B cell (primary cell): ENCODE data around the gene CDC42EP2. TPM values are rescaled to one million over a fixed set of nuclear protein-coding genes. Genes with fewer than 3 reads are reported as not detected.

Experiments
- ATAC-seq: fragments of 200-7000 bp; cut with Tn5 transposase; one replicate; pipeline ENCODE4 v1.10.0; 2021; ENCODE audit warnings: low read depth, mild to moderate bottlenecking, moderate number of reproducible peaks, moderate library complexity
- CTCF ChIA-PET: fragments of 350-600 bp; sonication (Branson Sonifier 250); formaldehyde crosslinking; loops from one replicate; lab custom pipeline; 2021; ENCODE audit warnings: antibody characterized with exemption, inconsistent platforms; lab: Charles Lee
- POLR2A ChIA-PET: fragments of 350-600 bp; sonication (Branson Sonifier 250); formaldehyde crosslinking; loops from one replicate; lab custom pipeline; 2021; ENCODE audit warnings: antibody characterized with exemption; lab: Charles Lee
- DNase-seq: peaks from one replicate; pipeline ENCODE4 v3.0.0; 2013
- H2AFZ ChIP-seq: 2 replicates; pipeline ENCODE4 v1.6.1; 2012; ENCODE audit warnings: mild to moderate bottlenecking, low read depth, low read length; ENCODE audit not compliant: insufficient read depth, poor library complexity, severe bottlenecking
- H3K27ac ChIP-seq, 2 donors: 1 replicate in 1 of 2; 2 replicates in 1 of 2; pipeline ENCODE4 v1.5.1; 2012 to 2013; ENCODE audit warnings: low read length in 2 of 2, mild to moderate bottlenecking in 2 of 2, moderate library complexity in 1 of 2
- H3K27me3 ChIP-seq, 4 experiments: fragments of 200-600 bp in 1 of 4; sonication (generic) in 1 of 4; replicated peaks in 1 of 4; 1 replicate in 2 of 4; 2 replicates in 2 of 4; pipeline versions ENCODE4 v1.6.1 to v1.7.0; 2013 to 2016; ENCODE audit warnings: low read length in 3 of 4, mild to moderate bottlenecking in 2 of 4, mixed read lengths in 1 of 4, moderate library complexity in 1 of 4; ENCODE audit not compliant: insufficient read depth in 4 of 4, control insufficient read depth in 3 of 4; ENCODE audit errors: control extremely low read depth in 1 of 4
- H3K36me3 ChIP-seq, 2 experiments: replicated peaks in 1 of 2; 1 replicate in 1 of 2; 2 replicates in 1 of 2; pipeline versions ENCODE4 v1.6.1 to v1.7.1; 2013; ENCODE audit warnings: low read length in 1 of 2; ENCODE audit not compliant: insufficient read depth in 2 of 2, control insufficient read depth in 1 of 2; ENCODE audit errors: control extremely low read depth in 1 of 2, extremely low read depth in 1 of 2
- H3K4me1 ChIP-seq, 2 donors: fragments of 200-600 bp in 1 of 2; sonication (generic) in 1 of 2; 1 replicate in 1 of 2; 2 replicates in 1 of 2; pipeline versions ENCODE4 v1.5.1 to v1.6.1; 2013 to 2017; ENCODE audit warnings: low read length in 2 of 2; ENCODE audit not compliant: control insufficient read depth in 2 of 2, insufficient read depth in 2 of 2
- H3K4me2 ChIP-seq: replicated peaks from 2 replicates; pipeline ENCODE3; 2012; ENCODE audit warnings: mild to moderate bottlenecking, low read depth, low read length; ENCODE audit not compliant: poor library complexity, severe bottlenecking
- H3K4me3 ChIP-seq, 5 experiments: fragments of 200-600 bp in 1 of 5; sonication (generic) in 1 of 5; 1 replicate in 3 of 5; 2 replicates in 2 of 5; pipeline versions ENCODE4 v1.5.1 to v1.7.0; 2011 to 2016; ENCODE audit warnings: low read length in 4 of 5, mild to moderate bottlenecking in 4 of 5, low read depth in 2 of 5, control low read depth in 1 of 5, moderate library complexity in 1 of 5; ENCODE audit not compliant: insufficient read depth in 1 of 5; ENCODE audit errors: control extremely low read depth in 1 of 5, extremely low read depth in 1 of 5
- H3K79me2 ChIP-seq: fragments of 200-600 bp; sonication (generic); one replicate; pipeline ENCODE4 v1.6.0; 2016; ENCODE audit warnings: low read length; ENCODE audit not compliant: control insufficient read depth, insufficient read depth
- H3K9ac ChIP-seq: fragments of 200-600 bp; sonication (generic); 2 replicates; pipeline ENCODE4 v1.6.1; 2017; ENCODE audit warnings: mild to moderate bottlenecking, low read length, moderate library complexity
- H3K9me3 ChIP-seq, 3 donors: one replicate each; pipeline versions ENCODE4 v1.6.1 to v1.7.1; 2013; ENCODE audit warnings: low read length in 2 of 3; ENCODE audit not compliant: control insufficient read depth in 2 of 3, insufficient read depth in 1 of 3; ENCODE audit errors: control extremely low read depth in 1 of 3
- H4K20me1 ChIP-seq: 2 replicates; pipeline ENCODE4 v1.6.0; 2012; ENCODE audit warnings: mild to moderate bottlenecking, low read length; ENCODE audit not compliant: insufficient read depth, control insufficient read depth, poor library complexity, severe bottlenecking
- H3K27ac Mint-ChIP-seq: one replicate; pipeline ENCODE4 v1.8.0; 2021; ENCODE audit warnings: mixed read lengths
- H3K27me3 Mint-ChIP-seq: one replicate; pipeline ENCODE4 v1.8.0; 2021; ENCODE audit warnings: mixed read lengths
- H3K4me1 Mint-ChIP-seq: one replicate; pipeline ENCODE4 v1.8.0; 2021; ENCODE audit warnings: mixed read lengths
- H3K4me3 Mint-ChIP-seq: one replicate; pipeline ENCODE4 v1.8.0; 2021; ENCODE audit warnings: mixed read lengths
- H3K9me3 Mint-ChIP-seq: one replicate; pipeline ENCODE4 v1.8.0; 2022; ENCODE audit warnings: mixed read lengths; ENCODE audit not compliant: insufficient read depth
- CTCF ChIP-seq: fragments of 200-600 bp; IDR thresholded peaks from one replicate; pipeline ENCODE4 v1.8.0; 2022; ENCODE audit warnings: antibody characterized with exemption, mild to moderate bottlenecking
- EZH2 ChIP-seq: IDR thresholded peaks from 2 replicates; pipeline ENCODE4 v1.6.1; 2012; ENCODE audit warnings: borderline replicate concordance, low read depth, mild to moderate bottlenecking, moderate library complexity, low read length; ENCODE audit not compliant: insufficient read depth, poor library complexity, severe bottlenecking
- WGBS: methylation state at CpG from one replicate; pipeline ENCODE4 v1.1.5; 2013; ENCODE audit warnings: missing lambda C conversion rate; ENCODE audit not compliant: insufficient coverage; 5-methylcytosine and 5-hydroxymethylcytosine counted together
- intact Hi-C: fragments of 100-400 bp; cut with micrococcal nuclease; formaldehyde crosslinking; loops from one replicate; pipeline ENCODE4 v1.10.0; 2022
- polyA plus RNA-seq: library from polyadenylated mRNA; depleted of rRNA; stranded (reverse); fragments of >200 nt; gene quantifications from 2 replicates; pipeline ENCODE4 v1.2.3, GENCODE V29; 2012
- total RNA-seq, 2 donors: library from RNA; stranded (reverse); fragments of 120-200 nt in 1 of 2; gene quantifications; 1 replicate in 1 of 2; 2 replicates in 1 of 2; pipeline versions ENCODE4 v1.2.3 to v1.2.4, GENCODE V29; 2013 to 2022

CDC42EP2 gene
- total and polyA plus RNA-seq, 2 donors (not counting 1 experiment from before 2014, with no cell fraction given), result 0.69 to 1.1 TPM

- Histone ChIP-seq H3K36me3 (peaks cover 5 to 47% of the 10 kb centered on the region in 2 experiments), H3K4me1 (peaks cover 11 to 16% of the 10 kb centered on the region in 2 donors), H4K20me1 (peaks cover 4% of the 10 kb centered on the region), H3K27me3 (no peaks in the 10 kb centered on the region), H3K4me3 (no peak overlapping the region), H3K9me3 (no peaks in the 10 kb centered on the region), H3K9ac (no peak overlapping the region), H2AFZ (no peak overlapping the region), H3K79me2 (no peaks in the 10 kb centered on the region), H3K4me2 (no peak overlapping the region), H3K27ac (peak overlapping the region in 1 of 2 donors; percentile 12)
- TF ChIP-seq CTCF, result peak; percentile 41
- no peak for TF ChIP-seq EZH2
- H3K27me3 Mint-ChIP-seq, result no peaks in the 10 kb centered on the region
- ATAC-seq, result no peak
- H3K27ac Mint-ChIP-seq, result no peak overlapping the region
- H3K9me3 Mint-ChIP-seq, result no peaks in the 10 kb centered on the region
- intact Hi-C loops, result no loop called here
- no peak for DNase-seq
- H3K4me3 Mint-ChIP-seq, result no peak overlapping the region
- ChIA-PET CTCF (interaction anchor here (0.6 to 8.2 kb wide), 10 partner anchors 17 to 127 kb away, joined by 3 to 65 read pairs (median 4); partner anchors contain the start of genes CDC42EP2 and DPF2), POLR2A (interaction anchor here (0.5 to 0.7 kb wide), 2 partner anchors 22 to 144 kb away, joined by 3 to 5 read pairs; no protein-coding TSS in a partner anchor)
- WGBS, result no CpG with 5 or more reads among the region's 3 CpGs
- peaks cover 20% of the 10 kb centered on the region for H3K4me1 Mint-ChIP-seq
These were observed 38.1 kb downstream of the CDC42EP2 start for GRCh38 chr11:65352783-65353182.

- Histone ChIP-seq H3K36me3 (peaks cover 5 to 41% of the 10 kb centered on the region in 2 experiments), H3K4me1 (peaks cover 11 to 16% of the 10 kb centered on the region in 2 donors), H4K20me1 (peaks cover 4% of the 10 kb centered on the region), H2AFZ (no peak overlapping the region), H3K27me3 (no peaks in the 10 kb centered on the region), H3K79me2 (no peaks in the 10 kb centered on the region), H3K27ac (peak overlapping the region in 1 of 2 donors; percentile 17), H3K9ac (no peak overlapping the region), H3K9me3 (no peaks in the 10 kb centered on the region), H3K4me3 (no peak overlapping the region), H3K4me2 (no peak overlapping the region)
- H3K27me3 Mint-ChIP-seq, result no peaks in the 10 kb centered on the region
- ChIA-PET CTCF (interaction anchor here (0.7 to 8.2 kb wide), 7 partner anchors 17 to 152 kb away, joined by 3 to 65 read pairs (median 3); partner anchors contain the start of gene DPF2), POLR2A (no interaction called here)
- no peaks in the 10 kb centered on the region for H3K9me3 Mint-ChIP-seq
- DNase-seq, result no peak
- peak overlapping the region; percentile 81 for H3K4me3 Mint-ChIP-seq
- peaks cover 20% of the 10 kb centered on the region for H3K4me1 Mint-ChIP-seq
- no peak for ATAC-seq
- 100% methylated on average over 7 of the region's 7 CpGs for WGBS
- intact Hi-C loops, result no loop called here
- TF ChIP-seq EZH2 (no peak), CTCF (no peak)
- H3K27ac Mint-ChIP-seq, result peak overlapping the region; percentile 73
These were observed 38.7 kb downstream of the CDC42EP2 start for GRCh38 chr11:65353376-65353775.
